ENCODE data around the gene TXK. TPM values are rescaled to one million over a fixed set of nuclear protein-coding genes. Genes with fewer than 3 reads are reported as not detected.

TXK gene
- total RNA-seq, 3 donors from 2014 or later, result 1.8 to 3.1 (median 2.4) TPM

DNA sequence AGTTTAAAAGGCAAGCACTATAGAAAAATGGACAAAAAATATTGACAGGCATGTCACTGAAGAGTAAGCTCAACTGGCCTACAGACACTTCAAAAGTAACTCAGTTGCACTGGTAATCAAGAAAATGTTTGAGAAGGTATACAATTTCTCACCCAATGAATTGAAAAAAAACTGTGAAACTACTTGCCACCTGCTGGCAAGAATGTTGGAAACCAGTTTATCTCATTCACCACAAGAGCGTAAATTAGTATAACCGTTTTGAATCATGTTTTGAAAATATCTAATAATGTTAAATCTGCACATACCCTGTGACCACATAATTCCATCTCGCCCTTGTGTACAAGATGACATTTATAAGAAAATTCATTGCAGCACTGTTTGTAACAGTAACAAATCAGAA, 31.7 kb downstream of the TXK start:
- Histone ChIP-seq H3K4me3 (no peak overlapping the region), H3K4me1 (ENCODE audit: low read depth) (no peaks in the 10 kb centered on the region), H3K36me3 (ENCODE audit: low read depth) (no peaks in the 10 kb centered on the region), H3K9me3 (no peaks in the 10 kb centered on the region)
- ATAC-seq (no peak), DNase-seq (no peak)
- intact Hi-C loops (cut with DNase I, micrococcal nuclease), result no loop called here
- TF ChIP-seq, protein P1, sequence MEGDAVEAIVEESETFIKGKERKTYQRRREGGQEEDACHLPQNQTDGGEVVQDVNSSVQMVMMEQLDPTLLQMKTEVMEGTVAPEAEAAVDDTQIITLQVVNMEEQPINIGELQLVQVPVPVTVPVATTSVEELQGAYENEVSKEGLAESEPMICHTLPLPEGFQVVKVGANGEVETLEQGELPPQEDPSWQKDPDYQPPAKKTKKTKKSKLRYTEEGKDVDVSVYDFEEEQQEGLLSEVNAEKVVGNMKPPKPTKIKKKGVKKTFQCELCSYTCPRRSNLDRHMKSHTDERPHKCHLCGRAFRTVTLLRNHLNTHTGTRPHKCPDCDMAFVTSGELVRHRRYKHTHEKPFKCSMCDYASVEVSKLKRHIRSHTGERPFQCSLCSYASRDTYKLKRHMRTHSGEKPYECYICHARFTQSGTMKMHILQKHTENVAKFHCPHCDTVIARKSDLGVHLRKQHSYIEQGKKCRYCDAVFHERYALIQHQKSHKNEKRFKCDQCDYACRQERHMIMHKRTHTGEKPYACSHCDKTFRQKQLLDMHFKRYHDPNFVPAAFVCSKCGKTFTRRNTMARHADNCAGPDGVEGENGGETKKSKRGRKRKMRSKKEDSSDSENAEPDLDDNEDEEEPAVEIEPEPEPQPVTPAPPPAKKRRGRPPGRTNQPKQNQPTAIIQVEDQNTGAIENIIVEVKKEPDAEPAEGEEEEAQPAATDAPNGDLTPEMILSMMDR (IDR thresholded peaks at IDR 0.05), result no peak

DNA sequence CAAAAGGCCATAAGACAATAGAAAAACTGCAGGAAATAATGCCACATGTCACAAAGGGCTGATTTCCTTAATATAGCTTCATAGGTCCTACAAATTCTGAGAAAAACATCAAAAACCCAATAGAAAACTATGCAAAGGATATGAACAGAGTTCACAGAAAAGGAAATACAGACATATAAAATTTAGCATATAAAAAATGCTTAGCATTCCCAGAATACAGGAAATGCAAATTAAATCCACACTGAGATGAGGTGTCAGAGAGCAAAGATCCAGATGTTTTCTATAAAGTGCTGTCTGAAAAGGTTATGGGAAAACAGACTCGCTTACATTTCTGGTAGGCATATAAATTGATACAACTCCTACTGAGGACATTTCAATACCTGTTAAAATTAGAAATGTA, 33.8 kb downstream of the TXK start:
- Histone ChIP-seq H3K4me3 (no peak overlapping the region), H3K4me1 (ENCODE audit: low read depth) (no peaks in the 10 kb centered on the region), H3K9me3 (no peaks in the 10 kb centered on the region), H3K36me3 (ENCODE audit: low read depth) (no peaks in the 10 kb centered on the region)
- ATAC-seq, result no peak
- intact Hi-C loops (cut with DNase I, micrococcal nuclease), result no loop called here
- TF ChIP-seq, protein P1 (IDR thresholded peaks at IDR 0.05), result no peak
- no peak for DNase-seq

DNA sequence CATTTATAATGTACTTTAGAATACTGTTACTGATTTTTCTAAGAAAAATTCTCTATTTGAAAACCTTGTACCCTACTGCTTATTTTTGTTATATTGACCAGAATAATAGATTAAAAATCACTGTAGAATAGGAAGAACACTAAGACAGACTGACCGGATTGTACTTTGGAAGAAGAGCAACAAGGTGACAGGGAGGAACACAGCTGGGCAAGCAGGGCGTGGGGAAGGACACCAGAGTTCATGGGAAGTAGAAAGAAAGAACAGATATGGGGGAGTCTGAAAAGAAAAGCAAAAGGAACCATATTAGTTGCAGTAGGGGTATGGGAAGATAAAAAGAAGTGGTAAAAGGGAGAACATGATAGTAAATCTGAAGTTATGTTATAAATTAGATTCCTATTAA, 38.6 kb downstream of the TXK start:
- H3K4me1 ChIP-seq (ENCODE audit: low read depth), result no peaks in the 10 kb centered on the region
- ATAC-seq (peak; percentile 34), DNase-seq (no peak)
- TF ChIP-seq, protein P1 (IDR thresholded peaks at IDR 0.05), result no peak
- no peaks in the 10 kb centered on the region for H3K36me3 ChIP-seq (ENCODE audit: low read depth)
- intact Hi-C loops (cut with DNase I, micrococcal nuclease), result no loop called here
- no peak overlapping the region for H3K4me3 ChIP-seq
- no peaks in the 10 kb centered on the region for H3K9me3 ChIP-seq

DNA sequence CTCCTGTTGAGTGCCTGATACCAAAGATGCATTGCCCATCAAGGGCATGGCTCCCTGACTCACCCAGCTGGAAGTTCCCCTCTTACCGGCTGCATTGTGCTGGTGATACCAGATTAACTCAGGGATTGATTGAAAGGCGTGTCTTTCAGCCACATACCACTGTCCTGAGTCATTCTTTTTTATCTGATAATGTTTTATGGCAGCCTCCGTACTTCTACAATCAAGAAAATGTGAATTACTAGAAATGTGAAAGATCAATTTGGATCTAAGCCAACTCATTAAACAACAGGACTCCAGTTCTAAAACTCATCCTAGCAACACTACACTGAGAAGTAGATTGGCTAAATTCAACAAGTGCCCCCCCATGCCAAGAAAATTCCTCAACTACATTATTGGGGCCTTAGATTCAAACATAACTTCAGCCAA, 40.0 kb downstream of the TXK start:
- DNase-seq, result peak; percentile 45 to 49 (median 46)
- H3K4me3 ChIP-seq, result no peak overlapping the region
- peak; percentile 99 for ATAC-seq

DNA sequence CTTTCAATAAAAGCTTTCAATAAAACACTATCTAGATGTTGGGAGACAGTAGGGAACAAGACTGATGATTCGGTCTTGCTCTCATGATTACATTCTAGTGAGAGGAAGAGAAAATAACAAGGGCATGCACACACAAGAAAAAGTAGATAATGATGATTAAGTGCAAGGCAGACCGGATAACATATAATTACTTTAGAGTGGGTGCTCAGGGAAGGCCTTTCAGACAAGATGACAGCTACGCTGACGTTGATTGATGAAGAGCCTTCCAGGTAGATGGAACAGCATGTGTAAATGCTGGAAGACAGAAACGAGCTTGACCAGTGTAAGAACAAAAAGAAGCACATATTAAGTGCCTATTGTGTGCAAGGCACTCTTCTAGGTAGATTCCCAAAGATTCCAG, 43.4 kb downstream of the TXK start:
- H3K9me3 ChIP-seq, result no peaks in the 10 kb centered on the region
- TF ChIP-seq, protein P1 (IDR thresholded peaks at IDR 0.05), result no peak
- intact Hi-C loops (cut with DNase I, micrococcal nuclease), result no loop called here
- DNase-seq (no peak), ATAC-seq (no peak)
- no peaks in the 10 kb centered on the region for H3K4me1 ChIP-seq (ENCODE audit: low read depth)
- H3K4me3 ChIP-seq, result no peak overlapping the region
- no peaks in the 10 kb centered on the region for H3K36me3 ChIP-seq (ENCODE audit: low read depth)

More for the DNA sequence above, 40.0 kb downstream of the TXK start:
- H3K4me1 ChIP-seq (ENCODE audit: low read depth), result no peaks in the 10 kb centered on the region
- intact Hi-C loops (cut with DNase I, micrococcal nuclease), result no loop called here
- TF ChIP-seq, protein P1 (IDR thresholded peaks at IDR 0.05), result no peak
- no peaks in the 10 kb centered on the region for H3K9me3 ChIP-seq
- no peaks in the 10 kb centered on the region for H3K36me3 ChIP-seq (ENCODE audit: low read depth)
